ENCODE measurements around the gene PXN.

Gene PXN

DNA sequence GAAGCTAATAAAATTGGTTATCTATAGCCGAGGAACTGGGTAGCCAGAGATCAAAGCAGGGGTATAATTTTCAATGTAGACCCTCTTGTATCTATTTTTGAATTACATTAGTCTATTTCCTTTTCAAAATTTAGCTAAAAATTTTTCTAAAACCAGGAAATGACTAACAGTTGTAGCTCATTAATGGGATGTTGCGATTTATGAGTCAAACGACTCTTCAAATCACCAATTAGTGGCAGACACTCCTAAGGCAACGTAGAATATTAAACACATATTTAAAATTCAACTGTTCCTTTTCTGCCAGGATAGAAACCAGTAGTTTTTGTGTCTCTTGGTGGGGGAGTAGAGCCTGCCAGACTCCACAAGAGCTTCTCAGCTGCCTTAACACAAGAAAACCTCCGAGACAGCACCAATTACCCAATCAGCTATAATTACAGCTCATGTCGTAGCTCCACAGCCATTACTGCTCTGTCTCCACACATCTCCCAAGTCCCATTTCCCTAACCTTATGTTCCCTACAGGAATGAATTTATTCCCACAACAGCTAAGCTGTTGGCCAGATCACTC is 97.9 kb downstream of the PXN start:
- DNase-seq, result no peak

- no peak for DNase-seq
These were observed 101.2 kb downstream of the PXN start for GRCh38 chr12:120164293-120164692.

DNA sequence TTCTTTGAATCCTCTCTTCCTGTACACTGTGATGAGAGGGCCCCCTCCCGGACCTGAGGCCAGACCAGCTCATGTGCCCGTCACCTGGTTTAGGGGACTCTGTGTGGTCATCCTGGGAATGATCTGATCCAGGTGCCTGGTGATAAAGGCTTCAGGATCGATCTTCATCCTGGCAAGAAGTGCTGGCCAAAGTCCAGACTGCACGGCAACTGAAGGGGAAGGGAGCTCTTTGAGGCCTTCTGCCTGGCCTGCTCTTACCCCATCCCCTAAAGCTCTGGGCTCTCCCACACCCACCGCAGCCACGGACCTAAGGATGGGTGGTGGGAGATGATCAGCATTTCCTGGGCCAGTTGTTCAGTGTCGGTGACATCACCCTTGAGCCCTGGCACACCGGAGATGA is 102.8 kb downstream of the PXN start:
- DNase-seq, result no peak

DNA sequence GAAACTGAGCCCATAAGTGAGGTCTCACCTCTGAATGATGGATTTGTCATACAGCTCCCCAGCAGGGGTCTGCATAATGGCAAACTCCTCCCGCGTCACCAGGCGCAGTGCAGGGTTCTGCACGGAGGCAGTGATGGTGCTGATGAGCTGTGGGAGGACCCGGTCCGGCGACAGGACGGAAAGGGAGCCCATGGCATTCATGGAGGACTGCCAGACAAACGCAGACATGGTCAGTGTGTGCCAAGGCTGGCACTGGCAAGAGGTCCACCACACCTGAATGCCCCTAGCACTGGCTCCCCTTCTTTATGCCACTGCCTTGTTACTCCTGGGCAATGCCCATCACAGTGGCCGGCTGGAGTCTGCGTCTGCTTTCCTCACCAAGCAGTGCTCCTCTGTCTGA is 103.7 kb downstream of the PXN start:
- no peak for DNase-seq

All from Kasumi-1 (cell line).